Activated CD4-positive, alpha-beta T cell treated with anti-CD3 and anti-CD28 coated beads for 36 hours (primary cell): ENCODE data around the gene TBCD. TPM values are rescaled to one million over a fixed set of nuclear protein-coding genes. Genes with fewer than 3 reads are reported as not detected.

Experiments used
- ATAC-seq: fragments of 200-7000 bp; cut with Tn5 transposase; one replicate; pipeline ENCODE4 v1.10.0; 2021; ENCODE audit warnings: mild to moderate bottlenecking, moderate library complexity
- CTCF ChIA-PET: fragments of 350-600 bp; sonication (Branson Sonifier 250); formaldehyde crosslinking; loops from one replicate; lab custom pipeline; 2021; ENCODE audit warnings: antibody characterized with exemption; lab: Charles Lee
- POLR2A ChIA-PET: fragments of 350-600 bp; sonication (Branson Sonifier 250); formaldehyde crosslinking; loops from one replicate; lab custom pipeline; 2021; ENCODE audit warnings: antibody characterized with exemption, inconsistent platforms; lab: Charles Lee
- DNase-seq: peaks from one replicate; pipeline ENCODE4 v3.0.0-alpha.2; 2020
- H3K27ac Mint-ChIP-seq: one replicate; pipeline ENCODE4 v1.8.0; 2021; ENCODE audit warnings: mixed read lengths
- H3K27me3 Mint-ChIP-seq: one replicate; pipeline ENCODE4 v1.8.0; 2021; ENCODE audit warnings: mixed read lengths
- H3K36me3 Mint-ChIP-seq: one replicate; pipeline ENCODE4 v1.8.0; 2021; ENCODE audit warnings: low read depth, mixed read lengths
- H3K4me1 Mint-ChIP-seq: one replicate; pipeline ENCODE4 v1.8.0; 2021; ENCODE audit warnings: mixed read lengths
- H3K4me3 Mint-ChIP-seq: one replicate; pipeline ENCODE4 v1.8.0; 2021; ENCODE audit warnings: mild to moderate bottlenecking, moderate library complexity, mixed read lengths
- H3K9me3 Mint-ChIP-seq: one replicate; pipeline ENCODE4 v1.8.0; 2021; ENCODE audit warnings: low read depth, mixed read lengths
- intact Hi-C, 2 experiments: fragments of 100-400 bp; cut with DNase I in 1 of 2; cut with micrococcal nuclease in 1 of 2; formaldehyde crosslinking; loops; one replicate each; pipeline versions ENCODE4 v1.14.2 to v1.15.1; 2022 to 2024; cut with DNase I, micrococcal nuclease
- total RNA-seq, 2 experiments: library from RNA; stranded (reverse); gene quantifications; one replicate each; pipeline ENCODE4 v1.2.3, GENCODE V29; 2021

TBCD gene
- total RNA-seq, 2 experiments from 2014 or later = 83.3 to 97.2 TPM

DNA sequence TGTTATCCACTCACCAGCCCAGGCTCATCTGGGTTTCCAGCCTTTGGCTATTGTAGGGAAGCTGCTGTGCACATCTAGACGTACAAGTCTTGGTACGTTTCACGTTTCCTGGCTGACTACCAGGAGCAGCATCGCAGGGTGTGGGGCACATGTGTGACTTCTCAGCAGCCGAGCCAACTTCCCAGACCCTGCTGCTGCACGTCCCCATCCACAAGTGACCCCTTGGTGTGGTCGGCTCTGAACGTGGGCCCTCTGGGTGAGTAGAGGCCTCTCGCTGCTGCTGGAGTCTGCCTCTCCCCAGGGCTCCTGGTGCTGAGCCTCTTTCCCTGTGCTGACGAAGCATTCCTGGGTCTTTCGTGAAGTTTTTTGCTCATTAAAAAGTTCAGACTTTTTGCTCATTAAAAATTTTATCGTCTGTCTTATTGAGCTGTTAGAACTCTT lies 158.2 kb downstream of the TBCD start:
- H3K36me3 Mint-ChIP-seq = peaks cover 25% of the 10 kb centered on the region
- POLR2A ChIA-PET = no interaction called here
- H3K27ac Mint-ChIP-seq = no peak overlapping the region
- peaks cover 15% of the 10 kb centered on the region for H3K4me1 Mint-ChIP-seq
- no peak for ATAC-seq
- H3K9me3 Mint-ChIP-seq = no peaks in the 10 kb centered on the region
- H3K27me3 Mint-ChIP-seq = no peaks in the 10 kb centered on the region
- CTCF ChIA-PET = no interaction called here
- DNase-seq = no peak
- no peak overlapping the region for H3K4me3 Mint-ChIP-seq
- intact Hi-C loops = loop anchor here in 1 of 2 experiments (10.0 kb wide), 1 partner anchor 245 kb away; no protein-coding TSS in a partner anchor

DNA sequence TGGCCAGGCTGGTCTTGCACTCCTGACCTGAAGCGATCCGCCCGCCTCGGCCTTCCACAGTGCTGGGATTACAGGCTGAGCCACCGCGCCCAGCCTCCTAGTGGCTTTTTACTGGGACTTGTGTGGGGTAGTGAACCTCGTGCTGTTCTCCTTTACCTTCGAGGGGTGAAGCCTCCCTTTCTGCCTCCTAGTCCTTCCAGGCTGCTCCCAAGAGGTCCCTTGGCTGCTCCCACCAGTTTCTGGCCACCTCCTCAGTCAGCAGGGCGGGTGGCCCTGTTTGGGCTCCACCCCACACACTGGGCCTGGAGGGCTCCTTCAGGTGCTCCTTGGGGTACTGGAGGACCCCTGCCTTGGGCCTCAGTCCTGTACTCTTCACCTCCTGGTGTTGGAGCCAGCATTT lies 158.9 kb downstream of the TBCD start:
- DNase-seq = no peak
- intact Hi-C loops = loop anchor here in 1 of 2 experiments (10.0 kb wide), 1 partner anchor 246 kb away; no protein-coding TSS in a partner anchor
- ChIA-PET CTCF (interaction anchor here (0.6 kb wide), 1 partner anchor 247 kb away, joined by 3 read pairs; no protein-coding TSS in a partner anchor), POLR2A (no interaction called here)
- Mint-ChIP-seq H3K4me1 (peaks cover 16% of the 10 kb centered on the region), H3K36me3 (peaks cover 28% of the 10 kb centered on the region), H3K4me3 (no peak overlapping the region), H3K9me3 (no peaks in the 10 kb centered on the region), H3K27me3 (no peaks in the 10 kb centered on the region), H3K27ac (no peak overlapping the region)
- no peak for ATAC-seq

DNA sequence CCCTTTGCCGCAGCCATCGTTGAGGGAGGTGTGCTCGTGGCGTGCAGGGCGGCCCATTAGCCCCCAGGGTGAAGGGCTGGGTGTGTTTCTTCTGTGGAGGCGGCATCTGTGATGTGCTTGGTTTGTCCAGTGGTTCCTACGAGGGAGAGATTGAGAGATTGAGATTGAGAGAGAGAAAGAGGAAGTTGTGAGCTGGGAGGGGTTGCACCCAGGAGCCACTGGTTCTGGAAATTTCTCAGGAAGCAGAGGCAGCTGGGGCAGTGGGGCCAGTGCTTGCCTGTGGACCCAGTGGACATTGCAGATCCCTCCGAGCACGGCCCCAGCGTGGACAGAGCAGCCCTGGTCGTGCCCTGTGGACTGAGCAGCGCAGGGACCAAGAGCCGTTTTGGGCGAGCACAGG lies 160.0 kb downstream of the TBCD start:
- Mint-ChIP-seq H3K36me3 (peaks cover 23% of the 10 kb centered on the region), H3K9me3 (no peaks in the 10 kb centered on the region), H3K27me3 (no peaks in the 10 kb centered on the region), H3K27ac (peak overlapping the region; percentile 5), H3K4me3 (no peak overlapping the region), H3K4me1 (peaks cover 24% of the 10 kb centered on the region)
- POLR2A ChIA-PET = no interaction called here
- DNase-seq (no peak), ATAC-seq (no peak)
- intact Hi-C loops = loop anchor here in 1 of 2 experiments (10.0 kb wide), 1 partner anchor 247 kb away; no protein-coding TSS in a partner anchor
- CTCF ChIA-PET = interaction anchor here (0.8 kb wide), 1 partner anchor 243 kb away, joined by 3 read pairs; no protein-coding TSS in a partner anchor

DNA sequence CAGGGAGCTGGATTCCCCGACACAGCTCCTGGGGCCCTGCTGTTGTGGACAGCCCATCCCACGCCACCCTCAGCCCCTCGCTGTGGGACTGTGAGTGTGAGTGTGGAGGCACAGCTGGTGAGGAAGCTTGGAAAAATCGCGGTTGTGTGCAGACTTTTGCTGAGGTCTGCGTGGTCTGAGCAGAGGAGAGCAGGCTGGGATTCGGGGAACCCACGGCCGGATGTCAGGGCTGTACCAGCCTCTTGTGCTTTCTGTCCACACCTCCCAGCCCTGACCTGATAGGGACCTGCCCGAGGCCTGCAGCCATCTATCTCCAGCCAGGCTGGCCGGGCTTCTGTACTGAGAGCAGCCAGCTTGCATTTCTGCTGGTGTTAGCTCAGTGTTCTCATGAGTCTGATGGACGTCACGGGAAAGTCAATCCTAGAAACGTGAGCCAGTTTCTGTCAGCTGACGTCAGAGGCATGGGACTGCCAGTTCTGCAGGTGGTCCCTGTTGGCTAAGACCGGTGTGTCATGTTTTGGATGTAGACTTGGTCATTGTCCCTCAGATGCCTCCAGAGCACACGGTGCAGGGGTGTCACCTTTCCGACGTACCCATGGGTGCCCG lies 160.7 kb downstream of the TBCD start:
- CTCF ChIA-PET = interaction anchor here (0.8 kb wide), 1 partner anchor 244 kb away, joined by 3 read pairs; no protein-coding TSS in a partner anchor
- ATAC-seq (no peak), DNase-seq (no peak)
- Mint-ChIP-seq H3K4me3 (no peak overlapping the region), H3K27ac (no peak overlapping the region), H3K9me3 (no peaks in the 10 kb centered on the region), H3K36me3 (peaks cover 23% of the 10 kb centered on the region), H3K27me3 (no peaks in the 10 kb centered on the region), H3K4me1 (peaks cover 24% of the 10 kb centered on the region)
- POLR2A ChIA-PET = no interaction called here
- intact Hi-C loops = loop anchor here in 1 of 2 experiments (10.0 kb wide), 1 partner anchor 248 kb away; no protein-coding TSS in a partner anchor

DNA sequence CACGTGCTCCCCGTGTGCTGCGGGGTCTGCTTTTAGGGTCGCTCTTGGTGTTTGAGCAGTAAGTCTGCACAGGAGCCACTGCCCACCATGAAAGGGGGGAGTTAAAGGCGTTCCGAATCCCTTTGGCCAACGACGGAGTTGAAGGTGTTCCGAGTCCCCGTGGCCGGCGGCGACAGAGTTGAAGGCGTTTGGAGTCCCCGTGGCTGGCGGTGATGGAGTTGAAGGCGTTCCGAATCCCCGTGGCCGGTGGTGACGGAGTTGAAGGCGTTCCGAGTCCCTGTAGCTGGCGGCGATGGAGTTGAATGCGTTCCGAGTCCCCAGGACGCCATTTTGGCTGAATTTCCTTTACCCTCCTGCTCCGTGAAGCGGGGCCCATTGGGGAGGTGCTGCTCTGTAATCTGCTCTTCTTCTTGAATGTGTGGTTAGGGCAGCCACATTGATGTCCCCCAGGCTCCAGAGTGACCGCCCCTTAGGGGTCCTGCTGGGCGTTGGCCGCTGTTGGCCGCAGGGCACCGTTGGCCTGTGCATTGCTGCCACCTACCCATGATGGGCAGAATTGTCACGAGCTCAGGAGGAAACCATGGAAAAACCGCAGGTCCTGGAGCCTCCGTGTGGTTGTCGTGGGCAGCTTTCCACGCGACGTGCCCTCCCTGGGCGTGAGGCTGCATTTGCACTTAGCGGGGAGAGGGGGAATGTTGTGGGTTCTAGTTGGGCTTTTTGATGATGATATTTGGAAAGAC lies 161.6 kb downstream of the TBCD start:
- DNase-seq = no peak
- Mint-ChIP-seq H3K27me3 (no peaks in the 10 kb centered on the region), H3K4me3 (no peak overlapping the region), H3K36me3 (peaks cover 16% of the 10 kb centered on the region), H3K27ac (no peak overlapping the region), H3K4me1 (peaks cover 21% of the 10 kb centered on the region), H3K9me3 (no peaks in the 10 kb centered on the region)
- intact Hi-C loops = loop anchor here in 1 of 2 experiments (10.0 kb wide), 1 partner anchor 249 kb away; no protein-coding TSS in a partner anchor
- CTCF ChIA-PET = interaction anchor here (0.6 kb wide), 1 partner anchor 245 kb away, joined by 3 read pairs; no protein-coding TSS in a partner anchor
- POLR2A ChIA-PET = no interaction called here
- ATAC-seq = no peak

DNA sequence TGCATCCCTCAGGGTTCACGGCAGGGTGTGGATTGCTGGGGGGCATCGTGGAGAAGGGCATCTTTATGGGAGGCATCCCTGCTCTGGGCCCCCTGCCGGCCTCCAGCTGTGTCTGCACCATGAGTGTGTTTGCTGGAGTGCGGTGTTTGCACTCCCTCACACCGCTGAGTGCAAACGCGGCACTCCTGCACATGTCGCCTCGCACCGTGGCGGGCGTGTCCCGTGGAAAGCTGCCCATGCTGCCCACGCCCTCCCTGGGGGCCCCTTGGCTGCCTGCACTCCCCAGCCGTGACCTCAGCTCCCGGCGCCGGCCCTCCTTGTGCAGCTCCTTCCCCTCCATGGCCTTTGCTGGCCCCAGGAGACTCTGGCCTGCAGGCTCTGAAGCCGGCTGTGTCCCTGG lies 162.5 kb downstream of the TBCD start:
- H3K4me3 Mint-ChIP-seq = no peak overlapping the region
- no peak overlapping the region for H3K27ac Mint-ChIP-seq
- no peaks in the 10 kb centered on the region for H3K9me3 Mint-ChIP-seq
- CTCF ChIA-PET = no interaction called here
- peaks cover 16% of the 10 kb centered on the region for H3K4me1 Mint-ChIP-seq
- DNase-seq = no peak
- intact Hi-C loops = loop anchor here in 1 of 2 experiments (10.0 kb wide), 1 partner anchor 250 kb away; no protein-coding TSS in a partner anchor
- POLR2A ChIA-PET = no interaction called here
- peaks cover 13% of the 10 kb centered on the region for H3K36me3 Mint-ChIP-seq
- no peaks in the 10 kb centered on the region for H3K27me3 Mint-ChIP-seq
- no peak for ATAC-seq

DNA sequence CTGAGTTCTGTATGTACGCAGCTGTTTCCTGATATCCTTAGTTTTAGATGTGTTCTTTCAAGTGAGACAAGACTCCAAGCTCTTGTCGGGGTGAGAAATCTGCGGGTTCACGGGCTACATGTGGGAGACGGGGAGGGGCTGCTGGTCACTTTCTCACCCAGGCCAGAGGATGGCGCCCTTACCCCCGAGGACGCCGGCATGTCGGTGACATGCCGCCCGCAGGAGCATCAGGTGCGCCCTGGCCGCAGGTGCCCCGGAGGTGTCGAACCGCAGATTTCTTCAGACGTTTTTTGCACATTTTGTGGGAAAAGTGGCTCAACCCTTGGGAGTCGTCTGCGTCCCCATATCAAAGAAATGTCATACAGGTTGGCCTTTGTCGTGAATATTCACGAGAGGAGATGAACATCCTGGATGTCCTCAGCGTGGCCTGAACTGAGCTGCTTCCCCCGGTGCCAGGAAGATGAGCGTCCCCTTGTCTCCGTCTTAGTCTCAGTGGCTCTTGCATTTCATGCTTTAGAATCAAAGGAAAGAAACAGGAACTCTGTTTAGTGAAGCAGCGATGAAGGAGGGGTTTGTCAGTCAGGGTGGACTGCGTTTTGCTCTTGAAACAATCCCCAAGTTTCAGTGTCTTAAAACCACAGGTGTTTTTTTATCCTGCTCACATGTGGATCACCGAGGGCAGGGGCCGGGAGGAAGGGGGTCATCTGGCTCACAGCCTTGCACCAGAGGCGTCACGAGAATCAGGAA lies 163.3 kb downstream of the TBCD start:
- H3K27ac Mint-ChIP-seq = no peak overlapping the region
- H3K27me3 Mint-ChIP-seq = no peaks in the 10 kb centered on the region
- POLR2A ChIA-PET = no interaction called here
- peaks cover 10% of the 10 kb centered on the region for H3K4me1 Mint-ChIP-seq
- peaks cover 11% of the 10 kb centered on the region for H3K36me3 Mint-ChIP-seq
- ATAC-seq (no peak), DNase-seq (no peak)
- CTCF ChIA-PET = interaction anchor here (0.7 kb wide), 1 partner anchor 134 kb away, joined by 3 read pairs; no protein-coding TSS in a partner anchor
- intact Hi-C loops = loop anchor here in 1 of 2 experiments (10.0 kb wide), 1 partner anchor 250 kb away; no protein-coding TSS in a partner anchor
- H3K9me3 Mint-ChIP-seq = no peaks in the 10 kb centered on the region
- no peak overlapping the region for H3K4me3 Mint-ChIP-seq

DNA sequence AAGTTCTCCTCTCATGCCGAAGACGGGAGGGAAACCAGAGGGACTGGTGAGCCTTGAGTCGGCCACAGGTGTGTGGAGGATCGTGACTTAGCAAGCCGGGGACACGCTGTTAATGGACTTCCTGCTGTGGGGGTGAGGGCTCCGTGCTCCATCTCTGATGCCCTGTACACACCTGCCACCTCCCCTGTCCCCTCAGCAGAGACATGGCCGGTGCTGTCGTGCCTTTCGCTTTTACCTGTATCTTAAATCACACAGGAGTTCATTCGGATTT lies 163.8 kb downstream of the TBCD start:
- peaks cover 11% of the 10 kb centered on the region for H3K36me3 Mint-ChIP-seq
- ChIA-PET POLR2A (no interaction called here), CTCF (interaction anchor here (2.4 kb wide), 1 partner anchor 134 kb away, joined by 8 read pairs; no protein-coding TSS in a partner anchor)
- H3K4me3 Mint-ChIP-seq = no peak overlapping the region
- no peaks in the 10 kb centered on the region for H3K27me3 Mint-ChIP-seq
- H3K9me3 Mint-ChIP-seq = no peaks in the 10 kb centered on the region
- ATAC-seq (no peak), DNase-seq (no peak)
- intact Hi-C loops = loop anchor here (2.0 to 10.0 kb wide), 2 partner anchors 133 to 251 kb away; no protein-coding TSS in a partner anchor
- peaks cover 10% of the 10 kb centered on the region for H3K4me1 Mint-ChIP-seq
- no peak overlapping the region for H3K27ac Mint-ChIP-seq

DNA sequence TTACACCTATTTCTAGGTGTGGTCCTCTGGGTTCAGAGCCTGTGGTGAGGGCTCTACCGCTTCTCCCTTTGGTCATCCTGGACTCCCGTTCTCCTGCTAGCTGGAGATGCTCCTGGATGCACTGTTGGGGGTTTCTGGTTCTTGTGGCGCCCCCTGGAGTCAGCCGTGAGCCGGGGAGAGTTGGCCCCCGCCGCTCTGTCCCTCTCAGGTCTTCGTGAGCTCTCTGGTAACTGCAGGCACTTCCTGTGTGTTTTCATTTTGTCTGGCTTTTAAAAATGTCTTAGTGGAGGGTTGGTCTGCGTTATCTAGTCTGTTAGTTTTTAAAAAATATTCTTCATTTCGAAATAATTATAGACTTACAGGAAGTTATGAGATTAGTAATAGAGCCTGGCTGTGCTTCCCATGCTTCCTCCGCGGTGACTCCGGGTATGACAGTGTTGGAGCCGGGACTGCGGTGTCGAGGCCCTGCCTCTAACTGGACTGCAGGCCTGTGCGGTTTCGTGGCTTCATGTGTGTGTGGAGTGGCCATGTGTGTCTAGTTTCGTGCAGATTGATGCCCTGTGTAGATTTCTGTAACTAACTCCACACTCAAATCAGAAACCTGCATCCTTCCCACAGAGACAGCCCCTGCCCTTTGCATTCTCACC lies 166.0 kb downstream of the TBCD start:
- H3K9me3 Mint-ChIP-seq = no peaks in the 10 kb centered on the region
- no peaks in the 10 kb centered on the region for H3K27me3 Mint-ChIP-seq
- H3K36me3 Mint-ChIP-seq = peaks cover 13% of the 10 kb centered on the region
- ATAC-seq (peak; percentile 44), DNase-seq (peak; percentile 65)
- H3K4me1 Mint-ChIP-seq = peaks cover 10% of the 10 kb centered on the region
- intact Hi-C loops = loop anchor here (1.0 to 10.0 kb wide), 3 partner anchors 135 to 253 kb away; no protein-coding TSS in a partner anchor
- ChIA-PET POLR2A (no interaction called here), CTCF (interaction anchor here (0.6 to 2.4 kb wide), 6 partner anchors 9 to 139 kb away, joined by 3 to 8 read pairs (median 4); no protein-coding TSS in a partner anchor)
- no peak overlapping the region for H3K4me3 Mint-ChIP-seq
- H3K27ac Mint-ChIP-seq = no peak overlapping the region

DNA sequence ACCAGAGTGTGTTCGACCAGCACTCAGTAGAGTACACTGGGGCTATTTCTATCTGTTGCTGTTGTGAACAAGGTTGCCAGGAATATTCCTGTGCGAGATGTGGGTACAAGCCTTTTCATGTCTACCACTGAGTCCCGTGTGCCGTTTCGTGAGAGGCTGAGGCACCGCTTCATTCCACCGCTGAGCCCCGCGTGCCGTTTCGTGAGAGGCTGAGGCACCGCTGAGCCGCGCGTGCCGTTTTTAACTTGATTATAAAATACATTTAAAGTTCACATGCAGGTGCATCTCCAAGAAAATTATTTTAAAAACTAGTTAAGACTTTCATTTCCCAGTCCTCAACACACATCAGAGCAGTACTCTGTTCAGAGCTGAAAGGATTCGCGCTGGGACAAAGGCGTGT lies 166.6 kb downstream of the TBCD start:
- POLR2A ChIA-PET = no interaction called here
- Mint-ChIP-seq H3K9me3 (no peaks in the 10 kb centered on the region), H3K27me3 (no peaks in the 10 kb centered on the region), H3K27ac (no peak overlapping the region), H3K4me3 (no peak overlapping the region), H3K36me3 (peaks cover 15% of the 10 kb centered on the region), H3K4me1 (peaks cover 10% of the 10 kb centered on the region)
- ATAC-seq (no peak), DNase-seq (no peak)
- CTCF ChIA-PET = no interaction called here
- intact Hi-C loops = loop anchor here in 1 of 2 experiments (10.0 kb wide), 1 partner anchor 254 kb away; no protein-coding TSS in a partner anchor
